GM12891 (cell line): ENCODE measurements around the gene INSRR.

ENCODE experiments used
- DNase-seq: peaks from one replicate; pipeline ENCODE4 v3.0.0; 2011; ENCODE audit warnings: low spot score; ENCODE audit not compliant: insufficient read length
- FAIRE-seq: peaks from 2 replicates; lab custom pipeline; 2011; peaks lifted over from hg19 to GRCh38; lab: Jason Lieb, UNC
- PAX5 ChIP-seq: IDR thresholded peaks from 2 replicates; pipeline ENCODE4 v1.6.1; 2011; ENCODE audit warnings: low read length, moderate library complexity, mild to moderate bottlenecking; ENCODE audit not compliant: insufficient read depth, severe bottlenecking
- POLR2A ChIP-seq: IDR thresholded peaks from 2 replicates; pipeline ENCODE4 v1.6.1; 2011; ENCODE audit warnings: low read depth, low read length, control low read depth
- POLR2AphosphoS5 ChIP-seq: IDR thresholded peaks from 2 replicates; pipeline ENCODE4 v1.6.1; 2011; ENCODE audit warnings: low read depth, low read length, control low read depth
- POU2F2 ChIP-seq: IDR thresholded peaks from 2 replicates; pipeline ENCODE4 v1.6.1; 2011; ENCODE audit warnings: low read depth, mild to moderate bottlenecking, control low read depth, low read length, moderate library complexity
- SPI1 ChIP-seq: IDR thresholded peaks from 2 replicates; pipeline ENCODE4 v1.6.1; 2011; ENCODE audit warnings: low read depth, low read length, control low read depth
- TAF1 ChIP-seq: IDR thresholded peaks from 2 replicates; pipeline ENCODE4 v1.6.1; 2011; ENCODE audit warnings: low read depth, low read length, control low read depth

Gene INSRR

DNA sequence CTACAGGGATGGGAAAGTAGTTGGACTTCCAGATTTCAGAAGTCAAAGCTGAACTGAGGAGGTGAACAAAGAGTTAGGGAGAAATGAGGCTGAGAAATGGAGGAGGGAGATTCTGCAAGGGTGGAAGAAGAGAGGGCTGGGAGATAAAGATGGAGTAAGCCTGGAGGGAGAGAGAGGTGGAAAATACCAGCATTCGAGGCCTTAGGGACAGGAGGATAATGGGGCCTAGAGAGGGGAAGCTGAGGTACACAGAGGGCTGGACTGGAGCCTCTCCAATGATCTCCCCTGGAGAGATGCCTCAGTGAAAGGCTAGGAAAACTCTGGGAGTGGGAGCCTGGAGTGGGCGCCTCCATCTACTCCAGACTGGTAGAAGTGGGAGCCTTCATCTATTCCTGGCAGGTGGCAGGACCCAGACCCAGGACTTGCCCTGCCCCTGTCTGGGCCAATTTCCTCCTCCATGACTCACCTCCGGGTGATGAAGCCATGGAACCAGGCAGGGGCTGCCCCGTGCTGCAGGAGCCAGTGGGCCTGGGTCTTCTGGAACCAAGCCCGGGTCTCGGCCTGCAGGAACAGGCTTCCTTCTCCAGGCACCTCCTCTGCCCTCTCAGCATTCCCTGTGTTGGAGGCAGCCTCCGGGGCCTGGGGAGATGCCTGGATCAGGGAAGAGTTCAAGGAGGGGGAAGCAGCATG is 44.2 kb downstream of the INSRR start:
- DNase-seq: no peak

DNA sequence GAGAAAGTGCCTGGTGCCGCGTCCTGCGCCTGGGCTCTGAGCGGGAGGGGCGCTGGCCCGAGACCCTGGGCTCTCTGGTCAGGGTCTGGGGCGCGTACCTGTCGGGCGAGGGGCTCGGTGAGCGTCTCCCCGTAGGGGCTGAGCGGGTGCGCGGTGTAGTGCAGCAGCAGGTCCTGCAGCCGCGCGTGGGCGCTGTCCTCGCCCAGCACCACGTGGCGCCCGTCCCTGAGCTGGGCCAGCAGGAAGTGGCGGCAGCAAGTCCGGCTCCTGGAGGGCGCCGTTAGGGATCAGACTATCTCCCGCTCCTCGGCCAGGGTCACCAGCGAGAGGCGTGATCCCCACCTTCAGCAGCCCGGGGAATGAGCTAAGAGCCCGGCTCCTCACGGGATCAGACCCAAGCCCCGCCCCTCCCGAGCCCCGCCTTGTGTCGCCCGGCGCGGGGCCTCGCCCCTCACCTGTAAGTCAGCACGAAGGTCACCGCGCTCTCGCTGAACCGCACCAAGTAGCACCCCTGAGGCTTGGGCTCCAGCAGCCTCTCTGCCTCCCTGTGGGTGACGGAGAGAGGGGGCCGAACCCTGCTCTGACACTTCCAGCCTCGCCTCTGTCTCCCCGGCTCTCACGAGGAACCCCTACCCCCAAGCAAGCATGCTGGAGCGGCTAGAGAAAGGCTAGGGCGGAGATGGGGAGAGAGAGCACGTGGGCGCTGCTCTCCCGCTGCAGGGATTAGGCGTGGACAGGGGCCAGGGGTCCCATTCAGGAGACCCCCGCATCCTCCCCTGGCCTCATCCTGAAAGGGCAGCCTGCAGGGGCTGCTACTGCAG is 45.0 kb downstream of the INSRR start:
- peak; percentile 76 for DNase-seq

More for the DNA sequence above, 44.2 kb downstream of the INSRR start:
- TF ChIP-seq POLR2AphosphoS5 (no peak), PAX5 (no peak), POLR2A (no peak), POU2F2 (no peak), SPI1 (no peak), TAF1 (no peak)
- FAIRE-seq: no peak

DNA sequence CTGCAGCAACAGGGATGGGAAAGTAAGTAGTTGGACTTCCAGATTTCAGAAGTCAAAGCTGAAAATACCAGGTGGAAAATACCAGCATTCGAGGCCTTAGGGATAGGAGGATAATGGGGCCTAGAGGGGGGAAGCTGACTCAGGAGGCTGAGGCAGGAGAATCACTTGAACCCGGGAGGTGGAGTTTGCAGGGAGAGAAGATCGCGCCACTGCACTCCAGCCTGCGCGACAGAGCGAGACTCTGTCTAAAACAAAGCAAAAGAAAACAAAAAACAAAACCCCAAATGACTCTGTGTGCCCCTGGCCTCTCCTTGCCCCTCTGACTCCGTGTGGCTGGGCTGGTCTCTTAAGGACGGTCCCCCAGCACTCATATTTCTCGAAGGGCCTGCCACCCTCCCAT is 45.6 kb downstream of the INSRR start:
- no peak for DNase-seq

More for the DNA sequence above, 45.0 kb downstream of the INSRR start:
- peak; percentile 87 for FAIRE-seq
- TF ChIP-seq SPI1 (no peak), POLR2A (no peak), TAF1 (no peak), POU2F2 (no peak), POLR2AphosphoS5 (no peak), PAX5 (no peak)

DNA sequence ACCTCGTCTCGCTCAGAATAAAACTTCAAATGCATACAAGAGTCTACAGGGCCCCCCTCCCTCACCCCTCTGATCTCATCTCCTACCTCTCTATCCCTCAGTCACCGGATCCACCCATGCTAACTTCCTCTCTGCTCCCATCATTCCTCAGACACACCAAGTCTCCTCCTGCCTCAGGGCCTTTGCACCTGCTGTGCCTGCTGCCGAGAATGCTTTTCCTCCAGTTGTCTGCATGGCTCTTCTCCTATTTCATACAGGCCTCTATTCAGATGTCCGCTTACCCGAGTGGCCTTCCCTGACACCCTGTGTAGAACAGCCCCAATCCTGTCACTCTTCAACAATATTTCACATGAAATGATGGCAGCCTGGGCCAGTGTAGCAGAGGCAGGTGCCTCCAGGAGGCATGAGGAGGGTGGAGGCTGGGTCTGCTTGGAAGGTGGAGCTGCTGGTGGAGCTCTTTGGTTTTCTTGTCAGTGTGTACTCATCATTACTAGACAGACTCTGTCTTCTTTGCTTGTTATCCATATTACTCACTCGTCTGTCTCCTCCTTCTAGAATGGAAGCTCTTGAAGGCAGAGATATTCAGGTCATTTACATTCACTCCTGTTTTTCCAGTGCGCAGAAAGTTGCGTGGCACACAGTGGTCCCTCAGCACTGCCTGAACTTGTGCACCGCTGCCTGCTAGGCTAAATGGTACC is 46.5 kb downstream of the INSRR start:
- DNase-seq (no peak), FAIRE-seq (no peak)
- TF ChIP-seq PAX5 (no peak), POLR2A (no peak), POLR2AphosphoS5 (no peak), SPI1 (no peak), TAF1 (no peak), POU2F2 (no peak)

More for the DNA sequence above, 45.6 kb downstream of the INSRR start:
- no peak for FAIRE-seq
- TF ChIP-seq PAX5 (no peak), POLR2AphosphoS5 (no peak), POLR2A (no peak), TAF1 (no peak), POU2F2 (no peak), SPI1 (no peak)

DNA sequence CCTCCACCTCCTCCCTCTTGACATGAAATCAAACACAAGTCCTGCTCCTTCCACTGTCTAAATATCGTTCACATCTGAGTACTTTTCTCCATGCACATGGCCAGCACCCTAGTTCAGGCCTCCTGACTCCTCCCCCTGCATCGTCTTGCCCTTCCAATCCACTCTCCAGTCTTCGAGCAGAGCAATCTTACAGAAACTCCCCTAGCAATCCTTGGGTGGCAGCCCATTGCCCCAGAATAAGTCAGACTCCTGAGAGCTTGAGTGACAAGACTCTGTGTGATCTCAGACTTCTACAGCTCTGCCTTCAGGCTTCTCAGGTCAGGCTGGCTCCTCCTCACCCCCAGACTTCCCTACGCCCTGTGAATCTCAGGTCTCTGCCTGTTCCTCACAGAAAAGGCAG is 47.7 kb downstream of the INSRR start:
- DNase-seq: no peak
- no peak for FAIRE-seq
- TF ChIP-seq POLR2AphosphoS5 (no peak), TAF1 (no peak), POU2F2 (no peak), POLR2A (no peak), SPI1 (no peak), PAX5 (no peak)

DNA sequence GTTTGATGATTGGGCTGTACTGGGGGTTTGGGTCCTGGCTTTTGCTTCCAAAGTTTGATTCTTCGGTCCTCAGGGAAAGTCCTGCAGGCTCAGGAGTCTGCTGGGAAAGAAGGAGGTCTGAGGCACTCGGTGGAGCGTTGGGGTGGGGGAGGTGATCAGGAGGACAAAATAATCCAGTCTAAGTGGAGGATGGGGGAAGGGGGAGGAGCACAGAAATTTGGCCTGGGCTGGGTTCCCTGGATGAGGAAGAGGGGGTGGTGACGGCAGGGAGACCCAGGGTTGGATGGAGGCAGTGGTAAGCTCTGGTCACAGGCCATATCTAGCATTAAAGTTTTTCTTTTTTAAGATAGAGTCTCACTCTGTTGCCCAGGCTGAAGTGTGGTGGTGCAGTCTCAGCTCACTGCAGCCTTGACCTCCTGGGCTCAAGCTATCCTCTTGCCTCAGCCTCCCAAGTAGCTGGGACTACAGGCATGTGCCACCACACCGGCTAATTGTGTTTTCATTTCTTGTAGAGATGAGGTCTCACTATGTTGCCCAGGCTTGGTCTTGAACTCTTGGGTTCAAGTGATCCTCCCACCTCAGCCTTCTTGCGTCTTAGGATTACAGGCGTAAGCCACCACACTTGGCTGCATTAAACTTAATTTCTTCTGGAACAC is 49.1 kb downstream of the INSRR start:
- no peak for FAIRE-seq
- no peak for DNase-seq
- no peak for TF ChIP-seq SPI1
- no peak for TF ChIP-seq POU2F2
- TF ChIP-seq POLR2AphosphoS5: no peak
- no peak for TF ChIP-seq POLR2A
- no peak for TF ChIP-seq PAX5
- TF ChIP-seq TAF1: no peak

DNA sequence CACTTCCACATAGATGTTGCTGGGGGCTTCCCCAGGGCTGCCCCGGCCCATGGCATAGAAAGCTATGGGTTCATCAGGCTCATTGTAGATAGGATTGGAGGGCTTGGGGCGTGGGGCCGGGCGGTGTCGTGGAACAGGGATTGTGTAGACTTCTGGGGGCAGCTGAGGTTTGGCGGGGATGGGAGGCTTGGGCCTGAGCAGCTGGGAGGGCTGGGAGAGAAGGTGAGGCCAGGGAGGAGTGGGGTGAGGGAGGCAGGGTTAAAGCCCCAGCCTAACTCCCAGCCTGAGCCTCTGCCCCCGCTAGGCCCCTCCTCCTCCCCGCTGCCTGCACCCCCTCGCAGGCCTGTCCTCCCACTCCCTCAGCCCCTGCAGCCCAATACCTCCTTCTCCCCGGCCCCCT is 49.6 kb downstream of the INSRR start:
- DNase-seq: no peak
- no peak for TF ChIP-seq POLR2A
- TF ChIP-seq POU2F2: no peak
- TF ChIP-seq TAF1: no peak
- FAIRE-seq: no peak

DNA sequence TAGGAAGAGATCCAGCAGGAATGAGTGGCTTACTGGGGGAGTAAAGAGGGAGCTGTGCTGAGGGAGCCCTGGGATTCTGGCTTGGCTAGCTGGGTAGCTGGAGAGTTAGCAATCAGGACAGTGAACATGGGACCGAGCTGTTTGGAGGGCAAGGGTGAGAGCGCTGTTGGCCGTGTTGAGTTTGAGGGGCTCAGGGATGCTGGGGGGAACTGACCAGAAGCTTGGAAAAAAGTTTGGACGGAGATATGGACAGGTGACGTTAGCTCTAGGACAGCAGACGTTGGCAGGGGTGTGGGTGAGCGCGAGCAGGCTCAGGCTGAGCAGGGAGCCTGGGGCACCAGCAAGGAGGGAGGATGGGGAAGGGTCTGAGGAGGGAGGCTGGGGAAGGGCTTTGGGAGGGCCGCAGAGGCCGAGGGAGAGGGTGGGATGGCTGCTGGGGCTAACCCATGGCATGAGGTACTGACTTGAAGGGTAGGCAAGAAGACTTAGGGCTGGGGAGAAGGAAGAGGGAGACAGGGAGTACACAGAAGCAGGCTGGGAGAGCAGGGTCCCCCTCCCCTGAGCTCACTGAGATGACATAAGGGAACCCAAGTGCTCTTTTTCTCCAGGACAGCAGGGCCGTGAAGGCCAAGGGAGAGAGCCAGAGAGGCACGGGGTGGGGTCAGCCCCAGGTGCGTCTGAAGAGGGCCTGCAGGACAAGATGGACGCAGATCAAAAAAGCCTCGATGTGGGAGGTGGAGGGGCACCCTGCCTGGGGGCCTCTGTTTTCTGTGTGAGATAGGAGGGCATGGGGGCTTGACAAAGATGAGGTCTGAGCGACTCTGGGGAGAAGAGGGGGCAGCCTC is 50.5 kb downstream of the INSRR start:
- FAIRE-seq (no peak), DNase-seq (no peak)
- no peak for TF ChIP-seq POLR2A
- no peak for TF ChIP-seq POLR2AphosphoS5
- no peak for TF ChIP-seq PAX5
- no peak for TF ChIP-seq TAF1
- TF ChIP-seq POU2F2: no peak
- TF ChIP-seq SPI1: no peak

DNA sequence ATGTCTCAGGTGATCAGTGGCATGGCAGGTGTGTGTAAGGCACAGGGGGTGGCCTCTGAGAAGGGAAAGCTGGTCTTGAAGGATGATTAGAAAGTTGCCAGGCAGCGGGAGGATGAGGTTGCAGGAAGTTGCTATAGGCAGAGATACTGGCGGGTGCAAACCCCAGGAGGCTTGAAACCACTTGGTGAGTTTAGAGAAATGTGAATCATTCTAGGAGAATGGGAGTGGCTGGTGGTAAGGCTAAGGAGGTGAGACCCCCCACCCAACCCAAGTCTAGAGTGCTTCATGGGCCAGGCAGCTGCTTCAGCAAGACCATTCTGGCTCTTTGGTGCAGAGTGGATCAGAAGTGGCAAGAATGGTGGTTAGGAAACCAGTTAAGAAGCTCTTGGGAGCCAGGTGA is 51.3 kb downstream of the INSRR start:
- no peak for FAIRE-seq
- no peak for TF ChIP-seq PAX5
- no peak for TF ChIP-seq POLR2AphosphoS5
- no peak for TF ChIP-seq POU2F2
- TF ChIP-seq SPI1: no peak
- no peak for TF ChIP-seq TAF1
- TF ChIP-seq POLR2A: no peak
- no peak for DNase-seq
